GM20431 (cell line): ENCODE measurements around the gene GPC5.

Experiments
- in situ Hi-C: fragments of 300-500 bp; cut with MseI, MboI; formaldehyde crosslinking; loops from one replicate; pipeline ENCODE4 v1.15.0; 2020; ENCODE audit warnings: low sequenced_read_pairs; ENCODE audit not compliant: unreplicated experiment

GPC5 gene

DNA sequence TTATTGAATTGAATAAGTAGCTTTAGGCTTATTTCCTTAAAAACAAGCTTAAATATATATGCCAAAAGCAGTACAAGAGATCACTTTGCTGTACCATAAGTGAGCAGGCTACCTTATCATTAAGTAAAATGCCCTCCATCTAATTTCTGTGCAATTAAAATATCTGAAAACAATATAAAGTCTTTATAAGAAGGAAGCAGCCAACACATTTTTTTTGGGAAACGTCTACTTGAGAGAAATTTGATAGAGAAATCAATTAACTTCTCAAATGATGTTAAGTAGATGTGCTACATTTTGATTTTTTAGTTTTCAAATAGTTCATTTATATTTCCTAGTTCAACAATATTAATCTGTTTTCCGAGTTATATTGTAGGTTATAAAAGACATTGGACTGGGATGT lies 52.5 kb downstream of the GPC5 start:
- in situ Hi-C loops = no loop called here

GRCh38 chr13:91454666-91455065 lies 56.2 kb downstream of the GPC5 start:
- in situ Hi-C loops = no loop called here

DNA sequence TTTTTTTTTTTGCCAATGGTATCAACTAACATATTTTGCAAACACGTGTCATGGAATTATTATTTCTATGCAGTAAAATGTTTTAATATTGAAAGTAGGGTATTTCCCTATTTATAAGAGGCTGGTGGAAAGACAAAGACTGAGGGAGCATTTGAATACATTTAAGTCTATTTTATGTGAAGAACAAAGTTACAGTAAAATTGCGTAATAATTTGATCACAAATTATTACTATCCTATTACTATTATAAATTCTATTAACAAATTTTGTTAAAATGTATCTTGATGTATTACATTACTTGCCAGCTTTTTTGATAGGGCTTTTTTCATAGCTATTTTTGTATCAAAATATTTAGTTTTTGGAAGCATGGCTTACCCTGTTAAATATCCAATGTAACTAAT lies 58.4 kb downstream of the GPC5 start:
- in situ Hi-C loops = no loop called here

GRCh38 chr13:91459485-91459884 lies 61.1 kb downstream of the GPC5 start:
- in situ Hi-C loops = no loop called here

GRCh38 chr13:91464336-91464735 lies 65.9 kb downstream of the GPC5 start:
- in situ Hi-C loops = no loop called here

DNA sequence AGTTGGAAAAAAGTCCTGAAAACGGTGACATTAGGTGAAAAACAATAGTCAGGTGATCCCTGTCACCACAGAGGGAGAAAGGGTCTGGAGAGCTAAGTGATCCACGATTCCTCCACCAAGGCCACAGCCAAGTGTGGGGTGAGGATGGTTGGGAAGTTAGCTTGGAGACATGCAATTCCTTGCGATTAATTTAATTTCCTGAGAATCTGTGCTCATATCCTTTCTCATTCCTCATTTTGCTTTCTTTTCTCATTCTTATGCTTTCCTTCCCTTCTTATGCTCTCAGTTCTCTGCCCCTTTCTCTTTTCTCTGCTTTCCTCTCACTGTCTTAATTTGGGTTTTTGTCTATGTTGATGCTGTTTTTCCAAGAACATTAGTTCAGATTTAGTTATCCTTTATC lies 68.8 kb downstream of the GPC5 start:
- in situ Hi-C loops = no loop called here

DNA sequence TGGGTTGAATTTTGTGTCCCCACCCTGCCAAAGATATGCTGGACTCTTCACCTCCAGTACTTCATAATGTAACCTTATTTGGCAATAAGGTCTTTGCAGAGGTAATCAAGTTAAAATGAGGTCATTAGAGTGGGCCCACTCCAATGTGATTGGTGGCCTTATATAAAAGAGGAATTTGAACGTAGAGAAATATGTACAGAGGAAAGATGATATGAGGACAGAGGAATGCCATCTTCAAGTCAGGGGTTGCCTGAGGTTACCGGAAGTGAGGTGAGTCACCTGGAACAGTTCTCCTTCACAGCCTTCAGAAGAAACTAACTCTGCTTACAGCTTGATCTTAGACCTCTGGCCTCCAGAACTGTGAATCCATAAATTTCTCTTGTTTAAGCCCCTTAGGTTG lies 69.9 kb downstream of the GPC5 start:
- in situ Hi-C loops = no loop called here

GRCh38 chr13:91470084-91470621 lies 71.7 kb downstream of the GPC5 start:
- in situ Hi-C loops = no loop called here

DNA sequence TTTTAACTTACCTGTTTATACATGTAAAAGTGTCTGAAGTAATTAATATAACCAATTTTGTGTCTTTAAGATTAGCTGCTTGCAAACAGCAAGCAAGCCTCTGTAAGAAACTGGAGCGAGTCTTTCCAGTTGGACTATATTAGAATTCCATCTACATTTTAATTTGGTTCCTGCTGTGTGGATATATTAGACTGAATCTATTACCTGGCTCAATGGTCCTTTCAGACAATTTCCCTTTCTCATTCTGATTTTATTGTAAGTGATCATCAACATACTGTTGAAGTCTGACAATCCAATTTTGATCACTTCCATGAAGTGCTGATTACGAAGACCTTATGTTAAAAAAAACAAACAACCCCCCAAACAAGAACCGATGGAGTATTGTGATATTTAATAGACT lies 72.3 kb downstream of the GPC5 start:
- in situ Hi-C loops = no loop called here

- in situ Hi-C loops = no loop called here
These were observed 84.0 kb downstream of the GPC5 start for GRCh38 chr13:91482427-91482826.

- in situ Hi-C loops = no loop called here
These were observed 93.6 kb downstream of the GPC5 start for GRCh38 chr13:91491980-91492379.

- in situ Hi-C loops = no loop called here
These were observed 95.0 kb downstream of the GPC5 start for GRCh38 chr13:91493442-91493841.

GRCh38 chr13:91498298-91498697 lies 99.9 kb downstream of the GPC5 start:
- in situ Hi-C loops = no loop called here

DNA sequence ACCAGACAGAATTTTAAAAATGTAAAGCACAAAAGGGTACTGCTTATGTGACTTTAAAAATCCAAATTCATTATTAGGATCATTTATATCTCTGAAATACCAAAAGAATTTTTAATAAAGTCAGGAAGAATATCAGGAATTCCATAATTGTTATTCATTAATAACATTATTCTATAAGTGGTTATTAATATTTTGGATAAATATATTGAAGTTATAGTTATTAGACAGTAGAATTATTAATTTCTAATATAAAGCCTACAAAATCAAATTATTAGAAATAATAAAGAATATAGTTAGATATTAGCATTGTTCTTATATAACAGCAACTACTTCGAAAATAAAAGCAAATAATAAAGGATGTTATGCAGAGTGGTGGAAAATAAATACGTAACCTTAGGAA lies 105.8 kb downstream of the GPC5 start:
- in situ Hi-C loops = no loop called here

GRCh38 chr13:91506759-91507158 lies 108.3 kb downstream of the GPC5 start:
- in situ Hi-C loops = no loop called here

- in situ Hi-C loops = no loop called here
These were observed 111.6 kb downstream of the GPC5 start for GRCh38 chr13:91510058-91510457.

- in situ Hi-C loops = no loop called here
These were observed 115.4 kb downstream of the GPC5 start for GRCh38 chr13:91513790-91514189.

- in situ Hi-C loops = no loop called here
These were observed 118.4 kb downstream of the GPC5 start for GRCh38 chr13:91516799-91517198.

GRCh38 chr13:91520952-91521351 lies 122.5 kb downstream of the GPC5 start:
- in situ Hi-C loops = no loop called here

GRCh38 chr13:91523116-91523515 lies 124.7 kb downstream of the GPC5 start:
- in situ Hi-C loops = no loop called here

DNA sequence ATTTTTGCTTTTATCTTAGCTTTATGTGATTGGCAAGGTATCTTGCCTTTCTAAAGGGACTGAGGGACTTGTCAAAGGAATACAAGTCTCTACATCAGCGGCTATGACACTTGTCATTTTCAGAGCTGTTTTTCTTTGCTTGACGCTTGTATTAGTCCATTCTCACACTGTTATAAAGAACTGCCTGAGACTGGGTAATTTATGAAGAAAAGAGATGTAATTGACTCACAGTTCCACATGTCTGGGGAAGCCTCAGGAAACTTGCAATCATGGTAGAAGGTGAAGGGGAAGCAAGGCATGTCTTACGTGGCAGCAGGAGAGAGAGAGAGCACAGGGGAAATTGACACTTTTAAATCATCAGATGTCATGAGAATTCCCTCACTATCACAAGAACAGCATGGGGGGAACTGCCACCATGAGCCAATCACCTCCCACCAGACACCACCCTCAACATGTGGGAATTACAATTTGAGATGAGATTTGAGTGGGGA lies 128.2 kb downstream of the GPC5 start:
- in situ Hi-C loops = no loop called here

DNA sequence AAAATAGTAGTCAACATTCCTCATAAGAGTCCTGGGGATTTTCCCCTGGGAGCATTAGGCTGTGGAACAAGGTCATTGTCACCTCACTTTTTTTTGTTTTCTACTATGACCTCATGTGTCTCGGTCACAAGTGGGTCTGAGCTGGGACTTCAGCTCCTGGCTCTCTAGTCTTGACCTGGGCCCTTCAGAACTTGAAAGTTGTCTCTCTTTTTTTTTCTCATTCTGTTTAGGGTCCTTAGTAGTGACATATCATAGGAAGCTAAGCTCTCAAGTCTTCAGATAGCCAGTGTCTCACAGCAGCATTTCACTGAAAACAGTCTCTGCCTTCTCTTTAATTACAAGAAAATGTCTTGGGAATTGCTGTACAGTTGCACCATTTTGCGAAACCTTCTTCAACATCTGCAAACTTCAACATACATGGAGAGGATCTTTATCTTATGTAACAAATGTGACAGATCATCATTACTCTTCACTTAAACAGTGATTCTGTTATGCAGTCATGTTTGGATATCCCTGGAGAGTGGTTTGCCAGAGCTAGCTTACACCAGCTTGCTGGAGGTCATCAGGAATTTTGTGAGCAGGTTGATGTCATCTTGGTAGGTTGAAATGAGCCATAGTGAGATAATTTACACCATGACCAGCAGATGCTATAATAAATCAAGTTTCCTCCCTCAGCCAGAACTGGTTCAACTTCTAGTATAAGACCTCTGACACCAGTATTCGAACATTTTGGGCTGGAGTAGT lies 131.5 kb downstream of the GPC5 start:
- in situ Hi-C loops = no loop called here
